ENCODE measurements around the gene PPP1R14B.

Gene PPP1R14B

DNA sequence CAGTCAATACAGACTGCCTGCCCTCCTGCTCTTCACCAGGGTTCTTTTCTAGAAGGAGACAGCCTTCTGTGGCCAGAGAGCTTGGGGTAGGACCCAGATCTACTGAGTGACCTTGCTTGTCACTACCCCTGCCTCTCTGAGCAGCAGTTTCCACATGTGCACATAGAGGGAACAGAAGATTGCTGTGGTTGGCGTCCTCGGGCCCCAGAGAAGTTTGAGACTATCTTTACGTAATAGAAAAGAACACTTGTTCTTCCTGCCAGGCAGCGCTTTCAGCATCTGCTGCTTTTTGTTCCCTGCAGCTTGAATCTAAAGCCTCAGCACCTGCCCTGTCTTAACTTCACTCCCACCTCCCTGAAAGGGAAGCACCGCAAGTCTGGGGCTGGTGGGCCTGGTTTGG is 7.7 kb downstream of the PPP1R14B start:
- Histone ChIP-seq H3K36me3 (ENCODE audit: control insufficient read depth, low read depth, low read length) (peaks cover 9% of the 10 kb centered on the region), H3K4me3 (ENCODE audit: low read length) (no peak overlapping the region), H3K27ac (ENCODE audit: low read length) (no peak overlapping the region), H3K9ac (ENCODE audit: low read length) (no peak overlapping the region), H3K9me3 (ENCODE audit: control insufficient read depth, low read depth, low read length) (no peaks in the 10 kb centered on the region), H3K27me3 (ENCODE audit: control insufficient read depth, insufficient read depth, low read length) (peaks cover 7% of the 10 kb centered on the region), H3K4me1 (ENCODE audit: control insufficient read depth, low read depth, low read length) (no peaks in the 10 kb centered on the region)

- Histone ChIP-seq H3K9ac (ENCODE audit: low read length) (no peak overlapping the region), H3K4me1 (ENCODE audit: control insufficient read depth, low read depth, low read length) (no peaks in the 10 kb centered on the region), H3K4me3 (ENCODE audit: low read length) (no peak overlapping the region), H3K27me3 (ENCODE audit: control insufficient read depth, insufficient read depth, low read length) (peaks cover 15% of the 10 kb centered on the region), H3K36me3 (ENCODE audit: control insufficient read depth, low read depth, low read length) (no peaks in the 10 kb centered on the region), H3K9me3 (ENCODE audit: control insufficient read depth, low read depth, low read length) (no peaks in the 10 kb centered on the region), H3K27ac (ENCODE audit: low read length) (no peak overlapping the region)
These were observed 8.7 kb downstream of the PPP1R14B start for GRCh38 chr11:64238076-64238475.

DNA sequence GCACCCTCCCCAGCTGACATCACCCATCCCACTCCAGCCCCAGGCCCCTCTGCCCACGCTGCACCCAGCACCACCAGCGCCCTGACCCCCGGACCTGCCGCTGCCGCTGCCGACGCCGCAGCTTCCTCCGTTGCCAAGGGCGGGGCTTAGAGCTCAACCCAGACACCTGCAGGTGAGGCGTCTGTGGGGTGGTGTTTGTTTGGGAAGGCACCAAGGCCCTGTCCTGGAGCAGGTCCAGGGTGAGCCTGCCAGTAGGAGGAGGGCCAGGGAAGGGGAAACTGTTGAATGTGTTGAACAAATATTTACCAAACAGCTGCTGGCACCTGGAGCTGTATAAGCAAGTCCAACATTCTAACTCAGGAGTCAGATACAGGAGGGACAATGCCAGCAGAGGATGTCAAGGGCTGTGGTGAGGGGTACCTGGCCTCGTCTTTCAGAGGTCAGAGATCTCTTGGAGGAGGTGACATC is 9.2 kb downstream of the PPP1R14B start:
- Histone ChIP-seq H3K9me3 (ENCODE audit: control insufficient read depth, low read depth, low read length) (no peaks in the 10 kb centered on the region), H3K4me3 (ENCODE audit: low read length) (no peak overlapping the region), H3K27me3 (ENCODE audit: control insufficient read depth, insufficient read depth, low read length) (peaks cover 21% of the 10 kb centered on the region), H3K27ac (ENCODE audit: low read length) (no peak overlapping the region), H3K36me3 (ENCODE audit: control insufficient read depth, low read depth, low read length) (no peaks in the 10 kb centered on the region), H3K9ac (ENCODE audit: low read length) (no peak overlapping the region), H3K4me1 (ENCODE audit: control insufficient read depth, low read depth, low read length) (no peaks in the 10 kb centered on the region)

- Histone ChIP-seq H3K27me3 (ENCODE audit: control insufficient read depth, insufficient read depth, low read length) (peaks cover 30% of the 10 kb centered on the region), H3K4me3 (ENCODE audit: low read length) (peak overlapping the region; percentile 53), H3K36me3 (ENCODE audit: control insufficient read depth, low read depth, low read length) (no peaks in the 10 kb centered on the region), H3K4me1 (ENCODE audit: control insufficient read depth, low read depth, low read length) (peaks cover 4% of the 10 kb centered on the region), H3K27ac (ENCODE audit: low read length) (no peak overlapping the region), H3K9me3 (ENCODE audit: control insufficient read depth, low read depth, low read length) (no peaks in the 10 kb centered on the region), H3K9ac (ENCODE audit: low read length) (no peak overlapping the region)
These were observed 11.1 kb downstream of the PPP1R14B start for GRCh38 chr11:64235437-64236161.

DNA sequence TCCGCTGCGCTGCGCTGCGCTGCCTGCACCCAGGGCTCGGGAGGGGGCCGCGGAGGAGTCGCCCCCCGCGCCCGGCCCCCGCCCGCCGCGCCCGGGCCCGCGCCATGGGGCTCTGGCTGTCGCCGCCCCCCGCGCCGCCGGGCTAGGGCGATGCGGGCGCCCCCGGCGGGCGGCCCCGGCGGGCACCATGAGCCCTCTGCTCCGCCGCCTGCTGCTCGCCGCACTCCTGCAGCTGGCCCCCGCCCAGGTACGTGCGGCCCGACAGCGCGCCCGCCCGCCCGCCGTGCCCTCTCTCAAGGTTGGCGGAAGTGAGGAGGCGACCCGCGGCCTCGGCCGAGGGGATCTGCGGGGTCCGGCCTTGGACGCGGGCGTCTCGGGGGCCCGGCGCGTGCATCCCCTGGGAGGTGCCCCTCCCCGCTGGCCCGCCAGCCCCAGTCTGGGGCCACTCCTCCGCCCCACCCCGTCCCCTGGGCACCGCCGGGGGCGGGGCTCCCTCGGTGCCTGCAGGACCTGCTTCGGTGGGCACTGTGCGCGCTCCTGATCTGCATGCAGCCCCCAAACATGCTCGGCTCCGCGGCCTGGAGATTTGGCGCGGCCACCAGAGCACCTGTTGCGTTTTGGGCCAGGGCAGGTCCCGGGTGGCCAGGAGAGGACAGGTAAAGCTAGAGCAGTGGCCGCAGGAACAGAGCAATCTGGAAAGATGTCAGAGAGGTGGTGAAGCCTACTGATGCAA is 11.9 kb downstream of the PPP1R14B start:
- H3K36me3 ChIP-seq (ENCODE audit: control insufficient read depth, low read depth, low read length) = no peaks in the 10 kb centered on the region
- no peak overlapping the region for H3K27ac ChIP-seq (ENCODE audit: low read length)
- H3K27me3 ChIP-seq (ENCODE audit: control insufficient read depth, insufficient read depth, low read length) = peaks cover 30% of the 10 kb centered on the region
- H3K9me3 ChIP-seq (ENCODE audit: control insufficient read depth, low read depth, low read length) = no peaks in the 10 kb centered on the region
- no peak overlapping the region for H3K9ac ChIP-seq (ENCODE audit: low read length)
- peaks cover 4% of the 10 kb centered on the region for H3K4me1 ChIP-seq (ENCODE audit: control insufficient read depth, low read depth, low read length)
- H3K4me3 ChIP-seq (ENCODE audit: low read length) = peak overlapping the region; percentile 53

DNA sequence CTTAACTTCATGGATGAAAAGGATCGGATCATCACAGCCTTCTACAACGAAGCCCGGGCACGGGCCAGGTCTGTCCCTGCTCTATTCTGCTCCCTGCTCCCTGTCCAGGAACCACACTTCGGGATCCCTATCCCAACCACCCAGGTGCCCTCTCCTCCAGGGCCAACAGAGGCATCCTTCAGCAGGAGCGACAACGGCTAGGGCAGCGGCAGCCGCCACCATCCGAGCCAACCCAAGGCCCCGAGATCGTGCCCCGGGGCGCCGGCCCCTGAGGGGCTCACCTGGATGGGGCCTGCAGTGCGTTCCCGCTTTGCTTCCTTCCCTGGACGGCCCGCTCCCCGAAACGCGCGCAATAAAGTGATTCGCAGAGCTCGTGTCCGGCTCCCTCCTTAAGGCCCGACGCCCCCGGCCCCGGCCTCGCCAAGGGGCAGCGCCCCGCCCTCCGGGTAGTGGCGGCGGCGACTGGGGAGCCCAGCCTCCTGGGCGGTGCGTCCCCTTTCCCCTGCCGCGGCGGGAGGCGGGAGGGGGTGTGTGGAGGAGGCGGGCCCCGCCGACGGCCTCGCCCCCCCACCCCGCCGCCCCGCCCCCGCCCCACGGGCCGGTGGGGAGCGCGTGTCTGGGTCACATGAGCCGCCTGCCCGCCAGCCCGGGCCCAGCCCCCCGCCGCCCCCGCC is 12.7 kb downstream of the PPP1R14B start, which contains the start of gene VEGFB:
Gene VEGFB (plus strand): TSS at position 672 of the 674 bp plus-strand sequence. CDS start 250 bp downstream, outside the sequence.
- peaks cover 30% of the 10 kb centered on the region for H3K27me3 ChIP-seq (ENCODE audit: control insufficient read depth, insufficient read depth, low read length)
- H3K27ac ChIP-seq (ENCODE audit: low read length) = no peak within 1 kb of the TSS
- H3K36me3 ChIP-seq (ENCODE audit: control insufficient read depth, low read depth, low read length) = no peaks in the 10 kb centered on the region
- peaks cover 4% of the 10 kb centered on the region for H3K4me1 ChIP-seq (ENCODE audit: control insufficient read depth, low read depth, low read length)
- peak within 1 kb of the TSS; percentile 56 for H3K4me3 ChIP-seq (ENCODE audit: low read length)
- peak within 1 kb of the TSS; percentile 6 for H3K9ac ChIP-seq (ENCODE audit: low read length)
- no peaks in the 10 kb centered on the region for H3K9me3 ChIP-seq (ENCODE audit: control insufficient read depth, low read depth, low read length)

GRCh38 chr11:64232967-64233315 is 13.8 kb downstream of the PPP1R14B start:
- H3K36me3 ChIP-seq (ENCODE audit: control insufficient read depth, low read depth, low read length) = no peaks in the 10 kb centered on the region
- H3K9ac ChIP-seq (ENCODE audit: low read length) = no peak overlapping the region
- H3K4me1 ChIP-seq (ENCODE audit: control insufficient read depth, low read depth, low read length) = peaks cover 4% of the 10 kb centered on the region
- H3K9me3 ChIP-seq (ENCODE audit: control insufficient read depth, low read depth, low read length) = no peaks in the 10 kb centered on the region
- H3K4me3 ChIP-seq (ENCODE audit: low read length) = no peak overlapping the region
- H3K27me3 ChIP-seq (ENCODE audit: control insufficient read depth, insufficient read depth, low read length) = peaks cover 30% of the 10 kb centered on the region
- H3K27ac ChIP-seq (ENCODE audit: low read length) = no peak overlapping the region

GRCh38 chr11:64232182-64232966 is 14.4 kb downstream of the PPP1R14B start:
- no peak overlapping the region for H3K4me3 ChIP-seq (ENCODE audit: low read length)
- no peaks in the 10 kb centered on the region for H3K36me3 ChIP-seq (ENCODE audit: control insufficient read depth, low read depth, low read length)
- peaks cover 30% of the 10 kb centered on the region for H3K27me3 ChIP-seq (ENCODE audit: control insufficient read depth, insufficient read depth, low read length)
- H3K9ac ChIP-seq (ENCODE audit: low read length) = no peak overlapping the region
- H3K9me3 ChIP-seq (ENCODE audit: control insufficient read depth, low read depth, low read length) = no peaks in the 10 kb centered on the region
- no peak overlapping the region for H3K27ac ChIP-seq (ENCODE audit: low read length)
- H3K4me1 ChIP-seq (ENCODE audit: control insufficient read depth, low read depth, low read length) = peaks cover 4% of the 10 kb centered on the region

GRCh38 chr11:64231546-64231945 is 15.2 kb downstream of the PPP1R14B start:
- peaks cover 4% of the 10 kb centered on the region for H3K4me1 ChIP-seq (ENCODE audit: control insufficient read depth, low read depth, low read length)
- no peak overlapping the region for H3K4me3 ChIP-seq (ENCODE audit: low read length)
- no peaks in the 10 kb centered on the region for H3K9me3 ChIP-seq (ENCODE audit: control insufficient read depth, low read depth, low read length)

GRCh38 chr11:64230985-64231365 is 15.8 kb downstream of the PPP1R14B start:
- Histone ChIP-seq H3K27ac (ENCODE audit: low read length) (no peak overlapping the region), H3K4me1 (ENCODE audit: control insufficient read depth, low read depth, low read length) (peaks cover 4% of the 10 kb centered on the region)

More at GRCh38 chr11:64231546-64231945, 15.2 kb downstream of the PPP1R14B start:
- Histone ChIP-seq H3K27me3 (ENCODE audit: control insufficient read depth, insufficient read depth, low read length) (peaks cover 30% of the 10 kb centered on the region), H3K9ac (ENCODE audit: low read length) (no peak overlapping the region), H3K27ac (ENCODE audit: low read length) (no peak overlapping the region), H3K36me3 (ENCODE audit: control insufficient read depth, low read depth, low read length) (no peaks in the 10 kb centered on the region)

More at GRCh38 chr11:64230985-64231365, 15.8 kb downstream of the PPP1R14B start:
- peaks cover 30% of the 10 kb centered on the region for H3K27me3 ChIP-seq (ENCODE audit: control insufficient read depth, insufficient read depth, low read length)
- peak overlapping the region; percentile 47 for H3K9ac ChIP-seq (ENCODE audit: low read length)
- no peaks in the 10 kb centered on the region for H3K9me3 ChIP-seq (ENCODE audit: control insufficient read depth, low read depth, low read length)
- H3K36me3 ChIP-seq (ENCODE audit: control insufficient read depth, low read depth, low read length) = no peaks in the 10 kb centered on the region
- peak overlapping the region; percentile 73 for H3K4me3 ChIP-seq (ENCODE audit: low read length)

Data from iPS-18a (cell line).